Upper lobe of left lung (tissue), 6 donors: Measurements from ENCODE around the gene RGS16. TPM values are rescaled to one million over a fixed set of nuclear protein-coding genes. Genes with fewer than 3 reads are reported as not detected.

Source experiments
- ATAC-seq, 2 donors: fragments of 200-7000 bp; cut with Tn5 transposase; one replicate each; pipeline ENCODE4 v1.9.1; 2022; ENCODE audit warnings: mild to moderate bottlenecking in 2 of 2, moderate library complexity in 2 of 2; ENCODE audit not compliant: low FRiP score in 2 of 2
- DNase-seq, 2 donors: peaks; one replicate each; pipeline ENCODE4 v3.0.0-alpha.2; 2019 to 2020
- H3K27ac ChIP-seq, 4 donors: fragments of 200-600 bp; sonication (generic); one replicate each; pipeline ENCODE4 v1.5.1; 2016 to 2019
- H3K27me3 ChIP-seq, 4 donors: fragments of 200-600 bp; sonication (generic); one replicate each; pipeline ENCODE4 v1.5.1; 2017 to 2019
- H3K36me3 ChIP-seq, 4 donors: fragments of 200-600 bp; sonication (generic); one replicate each; pipeline ENCODE4 v1.5.1; 2016 to 2019
- H3K4me1 ChIP-seq, 4 donors: fragments of 200-600 bp; sonication (generic); one replicate each; pipeline ENCODE4 v1.5.1; 2018 to 2019
- H3K4me3 ChIP-seq, 4 donors: fragments of 200-600 bp; sonication (generic); one replicate each; pipeline ENCODE4 v1.5.1; 2017 to 2019; ENCODE audit warnings: mild to moderate bottlenecking in 2 of 4, moderate library complexity in 1 of 4
- H3K9me3 ChIP-seq, 4 donors: fragments of 200-600 bp; sonication (generic); one replicate each; pipeline ENCODE4 v1.5.1; 2018 to 2019
- CTCF ChIP-seq, 6 experiments: fragments of 450-650 bp in 4 of 6; fragments of 200-600 bp in 2 of 6; sonication (generic) in 2 of 6; IDR thresholded peaks; one replicate each; pipeline ENCODE4 v1.5.1; 2016 to 2019; ENCODE audit warnings: antibody characterized with exemption in 6 of 6
- EP300 ChIP-seq, 4 donors: sonication (generic); formaldehyde crosslinking; IDR thresholded peaks; one replicate each; pipeline ENCODE4 v1.5.1; 2017; ENCODE audit warnings: antibody characterized with exemption in 4 of 4, control low read depth in 2 of 4
- POLR2A ChIP-seq, 4 donors: fragments of 450-650 bp; IDR thresholded peaks; one replicate each; pipeline ENCODE4 v1.5.1; 2016 to 2017; ENCODE audit warnings: antibody characterized with exemption in 4 of 4, mild to moderate bottlenecking in 2 of 4
- POLR2AphosphoS5 ChIP-seq, 2 donors: sonication (generic); formaldehyde crosslinking; IDR thresholded peaks; one replicate each; pipeline ENCODE4 v1.5.1; 2017; ENCODE audit warnings: antibody characterized with exemption in 2 of 2
- WGBS, 2 donors: methylation state at CpG; one replicate each; pipeline ENCODE4 v1.1.5; 2017 to 2018; 5-methylcytosine and 5-hydroxymethylcytosine counted together
- total RNA-seq, 6 donors: library from RNA; depleted of rRNA in 4 of 6; stranded (reverse); fragments of >200 nt in 4 of 6; gene quantifications; one replicate each; pipeline versions ENCODE4 v1.1.0 to v1.2.1, GENCODE V29; 2016 to 2021
- donor health status: DM: no; HTN: no; CAD: no; lungs with moderate emphysema.
- donor health status: DM: no; HTN: yes; CAD: no; lungs with severe emphysema.

The RGS16 gene
- total RNA-seq, 6 donors from 2014 or later = 3.1 to 27.2 (median 16.2) TPM

DNA sequence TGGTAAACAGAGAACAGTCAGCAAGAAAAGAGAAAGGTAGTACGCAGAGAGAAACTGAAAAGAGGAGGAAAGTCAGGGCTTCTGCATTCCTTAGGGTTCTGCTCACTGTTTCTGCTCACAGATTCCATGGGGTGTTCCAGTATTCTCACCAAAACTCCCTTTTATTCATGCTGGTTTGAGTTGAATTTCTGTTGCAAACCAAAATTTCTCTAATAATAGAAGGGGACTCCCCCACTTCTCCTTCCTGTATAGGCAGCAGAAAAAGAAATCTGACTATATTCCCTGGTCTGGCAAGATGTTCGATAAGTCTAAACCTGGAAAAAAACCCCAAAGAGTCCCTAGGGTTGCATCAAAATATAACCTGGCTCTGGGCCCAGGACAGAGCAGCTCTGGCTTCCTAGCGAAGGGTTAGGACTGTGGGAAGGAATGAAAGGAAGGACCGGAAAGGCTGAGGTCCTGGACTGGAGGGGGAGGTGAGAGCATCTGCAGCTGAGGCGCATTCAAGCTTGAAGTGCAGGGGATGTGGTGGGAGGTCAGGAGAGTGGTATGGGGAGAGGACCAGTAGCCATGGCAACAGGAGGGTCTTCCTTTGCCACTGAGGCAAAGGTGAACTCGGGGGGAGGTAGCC lies 18.8 kb upstream of the RGS16 start:
- Histone ChIP-seq H3K4me3 (no peak overlapping the region), H3K27ac (no peak overlapping the region), H3K4me1 (peaks cover 0 to 3% (median 0%) of the 10 kb centered on the region in 4 donors), H3K36me3 (no peaks in the 10 kb centered on the region), H3K27me3 (no peaks in the 10 kb centered on the region), H3K9me3 (no peaks in the 10 kb centered on the region)
- ATAC-seq (peak; percentile 37 to 70), DNase-seq (no peak)
- WGBS, 2 donors = 68 to 69% methylated on average over 6 of the region's 6 CpGs
- TF ChIP-seq POLR2AphosphoS5 (IDR thresholded peaks at IDR 0.05) (no peak), CTCF (IDR thresholded peaks at IDR 0.05) (no peak), EP300 (IDR thresholded peaks at IDR 0.05) (no peak), POLR2A (IDR thresholded peaks at IDR 0.05) (no peak)

DNA sequence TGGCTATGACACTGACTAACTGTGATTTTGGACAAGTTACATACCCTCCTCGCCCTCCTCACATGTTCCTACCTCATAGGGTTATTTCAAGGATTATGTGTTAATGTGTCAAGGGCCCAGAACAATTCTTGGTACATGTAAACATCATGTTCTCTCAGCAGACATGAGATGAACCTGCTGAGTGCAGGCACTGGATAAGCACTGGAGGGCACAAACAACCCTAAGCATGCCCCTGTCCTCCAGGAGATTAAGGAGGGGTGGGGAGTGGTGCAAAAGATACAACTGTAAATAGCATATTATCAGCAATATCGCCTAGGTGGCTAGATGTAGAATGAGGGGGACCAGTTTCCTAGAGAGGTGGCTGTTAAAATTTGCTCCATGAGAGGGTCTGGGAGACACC lies 17.7 kb upstream of the RGS16 start:
- 88 to 96% methylated on average over 2 of the region's 2 CpGs for WGBS, 2 donors
- ATAC-seq (no peak), DNase-seq (no peak)
- Histone ChIP-seq H3K9me3 (no peaks in the 10 kb centered on the region), H3K4me1 (peaks cover 0 to 8% (median 3%) of the 10 kb centered on the region in 4 donors), H3K27me3 (no peaks in the 10 kb centered on the region), H3K4me3 (no peak overlapping the region), H3K36me3 (no peaks in the 10 kb centered on the region), H3K27ac (no peak overlapping the region)
- no peak for TF ChIP-seq POLR2AphosphoS5 (IDR thresholded peaks at IDR 0.05)
- TF ChIP-seq EP300 (IDR thresholded peaks at IDR 0.05) = no peak
- TF ChIP-seq CTCF (IDR thresholded peaks at IDR 0.05) = no peak
- no peak for TF ChIP-seq POLR2A (IDR thresholded peaks at IDR 0.05)

- peaks cover 5 to 15% (median 10%) of the 10 kb centered on the region in 4 donors for H3K4me1 ChIP-seq
- no peak for DNase-seq
- ATAC-seq = no peak
- TF ChIP-seq CTCF (IDR thresholded peaks at IDR 0.05) = no peak
- H3K36me3 ChIP-seq = no peaks in the 10 kb centered on the region
- no peak overlapping the region for H3K27ac ChIP-seq
- no peak overlapping the region for H3K4me3 ChIP-seq
- H3K9me3 ChIP-seq = no peaks in the 10 kb centered on the region
- no peaks in the 10 kb centered on the region for H3K27me3 ChIP-seq
Observed at GRCh38 chr1:182620924-182621585, 16.9 kb upstream of the RGS16 start.

GRCh38 chr1:182617734-182618351 lies 13.7 kb upstream of the RGS16 start:
- no peak overlapping the region for H3K4me3 ChIP-seq
- DNase-seq (peak in 1 of 2 donors; percentile 46), ATAC-seq (no peak)
- 58 to 71% methylated on average over 6 of the region's 6 CpGs for WGBS, 2 donors
- H3K27me3 ChIP-seq = no peaks in the 10 kb centered on the region
- TF ChIP-seq CTCF (IDR thresholded peaks at IDR 0.05) = no peak
- no peak for TF ChIP-seq POLR2A (IDR thresholded peaks at IDR 0.05)
- TF ChIP-seq EP300 (IDR thresholded peaks at IDR 0.05) = no peak
- no peak for TF ChIP-seq POLR2AphosphoS5 (IDR thresholded peaks at IDR 0.05)
- H3K4me1 ChIP-seq = peaks cover 15 to 37% (median 27%) of the 10 kb centered on the region in 4 donors
- H3K9me3 ChIP-seq = no peaks in the 10 kb centered on the region
- H3K27ac ChIP-seq = no peak overlapping the region
- H3K36me3 ChIP-seq = no peaks in the 10 kb centered on the region
